ENCODE data around the gene LRRC71.

- no peak for TF ChIP-seq CTCF (IDR thresholded peaks at IDR 0.05)
- TF ChIP-seq ZFX (IDR thresholded peaks at IDR 0.05; ENCODE audit: borderline replicate concordance) = no peak
Observed at GRCh38 chr1:156921053-156921529, 659 bp downstream of the LRRC71 start.

Data from 22Rv1 (cell line).